Activated naive CD8-positive, alpha-beta T cell treated with anti-CD3 and anti-CD28 coated beads for 36 hours (primary cell): ENCODE results near the gene CCDC40. TPM values are rescaled to one million over a fixed set of nuclear protein-coding genes. Genes with fewer than 3 reads are reported as not detected.

Experiments used
- DNase-seq: peaks from one replicate; pipeline ENCODE4 v3.0.0; 2021
- H3K27ac Mint-ChIP-seq: one replicate; pipeline ENCODE4 v1.8.0; 2022; ENCODE audit warnings: mild to moderate bottlenecking, moderate library complexity, mixed read lengths
- H3K27me3 Mint-ChIP-seq: one replicate; pipeline ENCODE4 v1.8.0; 2022; ENCODE audit warnings: mild to moderate bottlenecking, mixed read lengths
- H3K36me3 Mint-ChIP-seq: one replicate; pipeline ENCODE4 v1.8.0; 2021; ENCODE audit warnings: mild to moderate bottlenecking, mixed read lengths
- H3K4me1 Mint-ChIP-seq: one replicate; pipeline ENCODE4 v1.8.0; 2021; ENCODE audit warnings: mixed read lengths
- H3K4me3 Mint-ChIP-seq: one replicate; pipeline ENCODE4 v1.8.0; 2022; ENCODE audit warnings: mild to moderate bottlenecking, moderate library complexity, mixed read lengths
- H3K9me3 Mint-ChIP-seq: one replicate; pipeline ENCODE4 v1.8.0; 2022; ENCODE audit warnings: mixed read lengths
- total RNA-seq, 2 experiments: library from RNA; stranded (reverse); gene quantifications; one replicate each; pipeline ENCODE4 v1.2.3, GENCODE V29; 2021

Gene CCDC40
- total RNA-seq, 2 experiments from 2014 or later: 1.2 to 1.3 TPM

DNA sequence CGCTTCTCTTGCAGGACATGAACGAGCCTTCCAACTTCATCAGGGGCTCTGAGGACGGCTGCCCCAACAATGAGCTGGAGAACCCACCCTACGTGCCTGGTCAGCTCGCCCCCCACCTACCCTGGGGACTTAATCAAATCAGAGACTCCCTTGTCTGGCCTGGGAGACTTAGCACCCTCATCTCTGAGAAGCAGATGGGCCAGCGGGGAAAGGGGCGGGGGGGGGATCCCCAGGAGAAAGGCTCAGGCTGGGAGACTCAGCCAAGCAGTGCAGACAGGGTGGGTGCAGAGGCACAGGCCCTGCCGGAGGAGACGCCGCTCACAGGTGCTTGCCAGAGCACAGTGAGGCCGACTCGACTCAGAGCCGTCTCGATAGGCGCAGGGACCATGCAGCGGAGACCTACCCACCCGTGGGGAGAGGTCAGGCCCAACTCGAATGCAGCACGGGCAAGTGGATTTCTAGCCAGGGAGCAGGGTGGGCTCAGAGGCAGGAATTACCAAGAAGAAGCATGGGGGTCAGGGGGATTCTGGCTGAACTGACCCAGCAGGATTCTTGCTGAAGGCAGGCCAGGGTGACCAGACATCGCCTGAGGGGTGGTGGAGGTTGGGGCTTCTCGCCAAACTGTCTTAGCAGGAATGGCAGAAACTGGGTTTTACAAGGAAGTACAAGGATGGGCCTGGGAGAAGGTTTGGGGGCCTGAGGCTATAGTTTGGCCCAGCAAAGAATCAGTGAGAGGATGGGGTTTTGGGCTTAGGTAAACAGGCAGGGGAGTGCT, 74.7 kb downstream of the CCDC40 start:
- DNase-seq: no peak
- H3K27me3 Mint-ChIP-seq: no peaks in the 10 kb centered on the region
- H3K36me3 Mint-ChIP-seq: peaks cover 5% of the 10 kb centered on the region
- H3K9me3 Mint-ChIP-seq: peaks cover 6% of the 10 kb centered on the region
- H3K4me1 Mint-ChIP-seq: no peaks in the 10 kb centered on the region
- no peak overlapping the region for H3K27ac Mint-ChIP-seq
- no peak overlapping the region for H3K4me3 Mint-ChIP-seq

DNA sequence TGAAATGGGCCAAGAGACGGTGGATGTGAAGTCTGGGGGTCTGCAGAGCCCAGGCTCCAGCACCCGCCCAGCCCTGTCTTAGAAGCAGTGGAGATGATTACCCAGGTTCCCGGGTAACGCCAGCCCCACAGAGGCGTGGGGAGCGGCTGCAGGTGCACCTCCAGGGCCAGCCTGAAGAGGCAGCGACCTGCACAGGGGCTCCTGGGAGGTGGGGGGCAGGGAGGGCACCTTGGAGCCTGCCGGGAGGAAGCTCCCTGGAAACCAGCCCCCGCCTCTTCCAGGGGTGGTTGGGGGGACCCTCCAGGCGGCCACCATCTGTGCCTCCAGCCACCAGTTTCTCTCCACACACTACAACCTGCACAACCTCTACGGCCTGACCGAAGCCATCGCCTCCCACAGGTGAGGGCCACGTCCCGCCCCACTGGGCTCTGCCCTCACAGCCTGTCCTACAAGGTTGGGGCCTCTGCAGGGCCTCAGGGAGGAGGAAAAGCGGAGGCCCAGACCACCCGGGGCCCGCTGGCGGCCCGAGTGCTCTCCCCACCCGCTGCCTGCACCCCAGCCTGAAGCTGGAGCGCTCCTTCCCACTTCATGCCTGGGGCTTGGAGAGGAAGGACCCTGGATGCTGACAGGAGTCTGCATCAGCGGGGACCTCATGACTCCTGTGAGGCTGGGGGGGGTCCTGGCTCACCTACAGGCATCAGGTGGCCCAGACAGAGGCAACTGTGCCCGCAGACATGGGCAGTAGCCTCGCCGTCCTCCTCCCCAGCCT, 75.4 kb downstream of the CCDC40 start:
- H3K27ac Mint-ChIP-seq: no peak overlapping the region
- no peak for DNase-seq
- H3K4me1 Mint-ChIP-seq: no peaks in the 10 kb centered on the region
- H3K27me3 Mint-ChIP-seq: no peaks in the 10 kb centered on the region
- H3K9me3 Mint-ChIP-seq: peaks cover 6% of the 10 kb centered on the region
- H3K4me3 Mint-ChIP-seq: no peak overlapping the region
- peaks cover 5% of the 10 kb centered on the region for H3K36me3 Mint-ChIP-seq

- H3K27me3 Mint-ChIP-seq: no peaks in the 10 kb centered on the region
These were observed 76.1 kb downstream of the CCDC40 start for GRCh38 chr17:80112471-80113032.

DNA sequence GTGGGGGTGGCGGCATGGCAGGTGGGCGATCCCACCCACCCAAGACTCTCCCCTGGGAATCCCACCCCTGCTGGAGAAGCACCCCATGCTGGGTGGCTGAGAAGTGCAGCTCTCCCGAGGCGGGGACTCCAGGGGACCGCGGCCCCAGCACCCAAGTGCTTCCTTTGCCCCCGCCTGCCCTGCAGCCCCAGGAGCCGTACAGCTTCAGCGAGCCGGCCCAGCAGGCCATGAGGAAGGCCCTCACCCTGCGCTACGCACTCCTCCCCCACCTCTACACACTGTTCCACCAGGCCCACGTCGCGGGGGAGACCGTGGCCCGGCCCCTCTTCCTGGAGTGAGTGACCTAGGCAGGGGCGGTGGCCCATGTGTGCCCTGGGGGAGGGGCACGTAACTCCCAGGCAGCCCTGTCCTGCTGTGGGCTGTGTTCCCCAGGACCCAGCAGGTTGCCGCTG, 76.6 kb downstream of the CCDC40 start:
- Mint-ChIP-seq H3K36me3 (peaks cover 5% of the 10 kb centered on the region), H3K4me3 (no peak overlapping the region), H3K27me3 (no peaks in the 10 kb centered on the region), H3K9me3 (peaks cover 6% of the 10 kb centered on the region), H3K4me1 (no peaks in the 10 kb centered on the region), H3K27ac (no peak overlapping the region)
- DNase-seq: no peak

More at GRCh38 chr17:80112471-80113032, 76.1 kb downstream of the CCDC40 start:
- Mint-ChIP-seq H3K27ac (no peak overlapping the region), H3K4me1 (no peaks in the 10 kb centered on the region), H3K4me3 (no peak overlapping the region), H3K9me3 (peaks cover 6% of the 10 kb centered on the region), H3K36me3 (peaks cover 5% of the 10 kb centered on the region)
- no peak for DNase-seq

DNA sequence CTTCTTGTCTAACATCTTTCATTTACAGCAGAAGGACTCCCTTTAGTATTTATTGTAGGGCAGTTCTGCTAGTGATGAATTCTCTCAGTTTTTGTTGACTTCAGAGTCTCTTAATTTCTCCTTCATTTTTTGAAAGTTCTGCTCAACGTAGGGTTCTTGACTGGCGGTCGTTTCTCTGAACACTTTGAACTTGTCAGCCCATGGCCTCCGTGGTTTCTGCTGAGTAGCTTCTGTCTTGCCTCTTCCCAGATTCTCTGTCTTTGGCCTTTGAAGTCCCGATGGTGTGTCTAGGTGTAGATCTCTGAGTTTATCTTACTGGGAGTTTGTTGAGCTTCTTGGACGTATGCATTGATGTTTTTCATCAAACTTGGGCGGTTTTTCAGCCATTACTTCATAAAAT, 78.3 kb downstream of the CCDC40 start:
- Mint-ChIP-seq H3K9me3 (peaks cover 6% of the 10 kb centered on the region), H3K27ac (no peak overlapping the region), H3K4me3 (no peak overlapping the region), H3K4me1 (no peaks in the 10 kb centered on the region), H3K27me3 (no peaks in the 10 kb centered on the region), H3K36me3 (peaks cover 5% of the 10 kb centered on the region)
- DNase-seq: no peak

DNA sequence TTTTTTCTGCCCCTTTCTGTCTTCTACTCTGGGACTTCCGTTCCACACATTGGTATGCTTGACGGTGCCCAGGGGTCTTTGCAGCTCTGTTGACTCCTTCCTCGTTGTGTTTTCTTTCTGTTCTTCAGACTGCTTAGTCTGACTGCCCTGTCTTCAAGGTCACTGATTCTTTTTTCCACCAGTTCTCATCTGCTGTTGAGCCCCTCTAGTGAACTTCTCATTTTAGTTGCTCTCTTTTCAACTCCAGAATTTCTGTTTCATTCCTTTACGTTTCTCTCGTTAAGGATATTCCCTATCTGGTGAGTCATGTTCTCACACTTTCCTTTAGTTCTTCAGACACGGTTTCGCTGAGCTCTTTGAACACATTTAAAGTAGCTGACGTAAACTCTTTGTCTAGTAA, 78.7 kb downstream of the CCDC40 start:
- Mint-ChIP-seq H3K27me3 (no peaks in the 10 kb centered on the region), H3K9me3 (peaks cover 6% of the 10 kb centered on the region), H3K27ac (no peak overlapping the region), H3K4me1 (no peaks in the 10 kb centered on the region), H3K36me3 (peaks cover 5% of the 10 kb centered on the region), H3K4me3 (no peak overlapping the region)
- DNase-seq: no peak

DNA sequence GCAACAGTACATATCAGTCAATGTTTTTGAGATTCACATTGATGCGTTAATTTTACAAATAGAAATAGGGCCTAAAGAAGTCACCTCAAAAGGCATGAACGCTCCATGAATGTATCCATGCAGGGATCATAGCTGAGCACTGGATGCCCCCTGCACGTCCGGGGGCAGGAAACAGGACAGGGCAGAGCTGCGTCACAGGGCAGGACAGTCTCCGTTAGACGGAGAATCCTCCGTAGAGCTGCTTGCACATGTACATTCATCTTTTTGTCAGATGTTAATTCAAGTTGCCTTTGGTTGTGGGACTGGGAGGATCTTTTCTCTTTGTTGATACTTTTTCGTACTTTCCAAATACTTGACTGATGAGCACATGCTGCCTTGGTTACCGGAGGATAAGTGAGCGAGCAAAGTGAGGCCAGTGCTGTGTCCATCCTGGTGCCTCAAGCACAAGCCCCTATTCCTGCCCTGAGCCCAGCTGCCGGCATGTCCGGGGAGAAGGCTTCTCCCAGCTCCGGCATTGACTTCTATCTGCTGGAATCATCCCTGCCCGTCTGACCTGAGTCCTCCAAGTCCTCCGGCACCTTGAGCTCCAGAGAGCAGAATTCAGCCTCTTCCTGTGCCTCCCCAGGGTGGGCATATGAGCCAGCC, 80.0 kb downstream of the CCDC40 start:
- DNase-seq: no peak
- Mint-ChIP-seq H3K27me3 (no peaks in the 10 kb centered on the region), H3K4me1 (no peaks in the 10 kb centered on the region), H3K9me3 (peaks cover 6% of the 10 kb centered on the region), H3K27ac (no peak overlapping the region), H3K4me3 (no peak overlapping the region), H3K36me3 (peaks cover 5% of the 10 kb centered on the region)

DNA sequence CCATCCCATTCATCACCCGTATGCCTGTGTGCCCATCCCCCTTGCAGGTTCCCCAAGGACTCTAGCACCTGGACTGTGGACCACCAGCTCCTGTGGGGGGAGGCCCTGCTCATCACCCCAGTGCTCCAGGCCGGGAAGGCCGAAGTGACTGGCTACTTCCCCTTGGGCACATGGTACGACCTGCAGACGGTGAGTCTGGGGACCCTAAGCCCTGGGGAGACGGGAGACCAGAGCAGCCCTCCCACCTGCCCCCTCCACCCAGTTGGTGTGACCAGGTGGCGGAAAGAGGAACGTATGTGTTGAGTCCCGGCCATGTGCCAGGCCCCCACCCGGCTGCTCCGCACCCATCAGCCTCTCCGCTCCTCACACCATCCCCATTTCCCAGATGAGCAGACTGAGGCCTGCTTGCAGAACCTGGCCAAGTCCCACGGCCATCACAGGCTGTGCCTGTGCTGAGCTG, 80.5 kb downstream of the CCDC40 start:
- Mint-ChIP-seq H3K27me3 (no peaks in the 10 kb centered on the region), H3K4me3 (no peak overlapping the region), H3K36me3 (peaks cover 5% of the 10 kb centered on the region), H3K27ac (no peak overlapping the region), H3K4me1 (no peaks in the 10 kb centered on the region), H3K9me3 (peaks cover 6% of the 10 kb centered on the region)
- DNase-seq: no peak

- Mint-ChIP-seq H3K27me3 (no peaks in the 10 kb centered on the region), H3K4me1 (no peaks in the 10 kb centered on the region), H3K9me3 (peaks cover 6% of the 10 kb centered on the region), H3K36me3 (peaks cover 4% of the 10 kb centered on the region), H3K4me3 (no peak overlapping the region), H3K27ac (no peak overlapping the region)
- no peak for DNase-seq
These were observed 81.3 kb downstream of the CCDC40 start for GRCh38 chr17:80117491-80118401.

DNA sequence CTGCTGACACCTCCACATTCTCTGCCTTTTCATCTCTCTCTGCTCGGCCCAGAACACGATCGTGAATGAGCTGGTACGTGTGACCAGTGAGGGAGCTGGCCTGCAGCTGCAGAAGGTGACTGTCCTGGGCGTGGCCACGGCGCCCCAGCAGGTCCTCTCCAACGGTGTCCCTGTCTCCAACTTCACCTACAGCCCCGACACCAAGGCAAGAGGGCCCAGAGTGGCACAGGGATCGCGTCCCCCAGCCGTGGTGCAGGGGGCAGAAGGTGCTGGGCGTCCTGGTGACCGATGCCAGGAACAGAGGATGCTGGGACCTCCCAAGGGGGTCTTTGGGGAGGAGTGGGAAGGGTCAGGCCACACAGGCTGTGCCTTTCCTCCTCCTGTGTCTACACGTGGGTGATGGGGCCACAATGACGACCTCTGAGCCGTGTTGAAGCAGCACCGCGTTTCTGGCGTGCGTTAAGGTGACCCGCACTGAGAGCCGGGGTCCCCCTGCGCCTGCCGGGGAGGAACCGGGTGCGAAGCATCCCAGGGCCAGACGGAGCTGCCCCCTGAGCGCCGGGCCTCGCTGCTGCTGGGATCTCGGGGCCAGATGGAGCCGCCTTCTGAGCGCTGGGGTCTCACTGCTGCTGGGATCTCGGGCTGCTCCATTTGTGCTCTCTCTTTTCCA, 82.3 kb downstream of the CCDC40 start:
- no peak overlapping the region for H3K27ac Mint-ChIP-seq
- DNase-seq: no peak
- peaks cover 6% of the 10 kb centered on the region for H3K9me3 Mint-ChIP-seq
- no peaks in the 10 kb centered on the region for H3K4me1 Mint-ChIP-seq
- H3K36me3 Mint-ChIP-seq: peaks cover 4% of the 10 kb centered on the region
- no peak overlapping the region for H3K4me3 Mint-ChIP-seq
- no peaks in the 10 kb centered on the region for H3K27me3 Mint-ChIP-seq

DNA sequence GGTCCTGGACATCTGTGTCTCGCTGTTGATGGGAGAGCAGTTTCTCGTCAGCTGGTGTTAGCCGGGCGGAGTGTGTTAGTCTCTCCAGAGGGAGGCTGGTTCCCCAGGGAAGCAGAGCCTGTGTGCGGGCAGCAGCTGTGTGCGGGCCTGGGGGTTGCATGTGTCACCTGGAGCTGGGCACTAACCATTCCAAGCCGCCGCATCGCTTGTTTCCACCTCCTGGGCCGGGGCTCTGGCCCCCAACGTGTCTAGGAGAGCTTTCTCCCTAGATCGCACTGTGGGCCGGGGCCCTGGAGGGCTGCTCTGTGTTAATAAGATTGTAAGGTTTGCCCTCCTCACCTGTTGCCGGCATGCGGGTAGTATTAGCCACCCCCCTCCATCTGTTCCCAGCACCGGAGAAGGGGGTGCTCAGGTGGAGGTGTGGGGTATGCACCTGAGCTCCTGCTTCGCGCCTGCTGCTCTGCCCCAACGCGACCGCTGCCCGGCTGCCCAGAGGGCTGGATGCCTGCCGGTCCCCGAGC, 82.9 kb downstream of the CCDC40 start:
- Mint-ChIP-seq H3K27ac (no peak overlapping the region), H3K36me3 (peaks cover 4% of the 10 kb centered on the region)

GRCh38 chr17:80119839-80120238, 83.4 kb downstream of the CCDC40 start:
- Mint-ChIP-seq H3K36me3 (peaks cover 4% of the 10 kb centered on the region), H3K27me3 (peaks cover 6% of the 10 kb centered on the region), H3K9me3 (peaks cover 5% of the 10 kb centered on the region), H3K27ac (no peak overlapping the region), H3K4me1 (no peaks in the 10 kb centered on the region), H3K4me3 (no peak overlapping the region)
- no peak for DNase-seq

More for the DNA sequence above, 82.9 kb downstream of the CCDC40 start:
- Mint-ChIP-seq H3K4me3 (no peak overlapping the region), H3K27me3 (peaks cover 4% of the 10 kb centered on the region), H3K9me3 (peaks cover 6% of the 10 kb centered on the region), H3K4me1 (no peaks in the 10 kb centered on the region)
- DNase-seq: no peak

- Mint-ChIP-seq H3K27ac (no peak overlapping the region), H3K4me3 (no peak overlapping the region), H3K36me3 (no peaks in the 10 kb centered on the region), H3K9me3 (no peaks in the 10 kb centered on the region), H3K27me3 (peaks cover 9% of the 10 kb centered on the region), H3K4me1 (no peaks in the 10 kb centered on the region)
- no peak for DNase-seq
These were observed 85.7 kb downstream of the CCDC40 start for GRCh38 chr17:80122026-80122575.
